Measurements from ENCODE around the gene NFIA. TPM values are rescaled to one million over a fixed set of nuclear protein-coding genes. Genes with fewer than 3 reads are reported as not detected.

Gene NFIA
- total and polyA plus RNA-seq, 2 donors (not counting 1 experiment from before 2014, with no cell fraction given) = 0.28 to 0.54 TPM

- Mint-ChIP-seq H3K4me3 (no peak overlapping the region), H3K9me3 (ENCODE audit: insufficient read depth) (no peaks in the 10 kb centered on the region), H3K27ac (no peak overlapping the region), H3K27me3 (peaks cover 7% of the 10 kb centered on the region), H3K4me1 (no peaks in the 10 kb centered on the region)
- no peaks in the 10 kb centered on the region for H3K27me3 ChIP-seq (replicated peaks in 1 of 4; ENCODE audit: control extremely low read depth in 1 of 4, control insufficient read depth in 3 of 4, insufficient read depth in 4 of 4, low read length in 3 of 4)
- H2AFZ ChIP-seq (ENCODE audit: insufficient read depth, low read depth, low read length, poor library complexity, severe bottlenecking) = no peak overlapping the region
- no peaks in the 10 kb centered on the region for H3K36me3 ChIP-seq (replicated peaks in 1 of 2; ENCODE audit: control extremely low read depth in 1 of 2, control insufficient read depth in 1 of 2, extremely low read depth in 1 of 2, insufficient read depth in 2 of 2, low read length in 1 of 2)
- ChIA-PET POLR2A (no interaction called here), CTCF (no interaction called here)
- ATAC-seq (ENCODE audit: low read depth) (no peak), DNase-seq (no peak)
- H3K4me2 ChIP-seq (replicated peaks; ENCODE audit: low read depth, low read length, poor library complexity, severe bottlenecking) = no peak overlapping the region
- no peak overlapping the region for H3K27ac ChIP-seq (ENCODE audit: low read length in 2 of 2)
- H3K79me2 ChIP-seq (ENCODE audit: control insufficient read depth, insufficient read depth, low read length) = no peaks in the 10 kb centered on the region
- 100% methylated on average over 3 of the region's 6 CpGs for WGBS (ENCODE audit: insufficient coverage)
- no peaks in the 10 kb centered on the region for H3K9me3 ChIP-seq (ENCODE audit: control extremely low read depth in 1 of 3, control insufficient read depth in 2 of 3, insufficient read depth in 1 of 3, low read length in 2 of 3)
- TF ChIP-seq CTCF (IDR thresholded peaks at IDR 0.05) (no peak), EZH2 (IDR thresholded peaks at IDR 0.05; ENCODE audit: borderline replicate concordance, insufficient read depth, low read depth, low read length, poor library complexity, severe bottlenecking) (no peak)
- no peak overlapping the region for H3K4me3 ChIP-seq (ENCODE audit: control extremely low read depth in 1 of 5, extremely low read depth in 1 of 5, insufficient read depth in 1 of 5, low read depth in 2 of 5, low read length in 4 of 5)
- intact Hi-C loops (cut with micrococcal nuclease) = no loop called here
- H3K9ac ChIP-seq (ENCODE audit: low read length) = no peak overlapping the region
- no peaks in the 10 kb centered on the region for H4K20me1 ChIP-seq (ENCODE audit: control insufficient read depth, insufficient read depth, low read length, poor library complexity, severe bottlenecking)
- H3K4me1 ChIP-seq (ENCODE audit: control insufficient read depth in 2 of 2, insufficient read depth in 2 of 2, low read length in 2 of 2) = no peaks in the 10 kb centered on the region
Observed at GRCh38 chr1:61341426-61341825, 259.1 kb downstream of the NFIA start.

- TF ChIP-seq EZH2 (IDR thresholded peaks at IDR 0.05; ENCODE audit: borderline replicate concordance, insufficient read depth, low read depth, low read length, poor library complexity, severe bottlenecking) (no peak), CTCF (IDR thresholded peaks at IDR 0.05) (no peak)
- DNase-seq (no peak), ATAC-seq (ENCODE audit: low read depth) (no peak)
- H3K4me1 ChIP-seq (ENCODE audit: control insufficient read depth in 2 of 2, insufficient read depth in 2 of 2, low read length in 2 of 2) = no peaks in the 10 kb centered on the region
- H3K27me3 ChIP-seq (replicated peaks in 1 of 4; ENCODE audit: control extremely low read depth in 1 of 4, control insufficient read depth in 3 of 4, insufficient read depth in 4 of 4, low read length in 3 of 4) = no peaks in the 10 kb centered on the region
- no peaks in the 10 kb centered on the region for H3K36me3 ChIP-seq (replicated peaks in 1 of 2; ENCODE audit: control extremely low read depth in 1 of 2, control insufficient read depth in 1 of 2, extremely low read depth in 1 of 2, insufficient read depth in 2 of 2, low read length in 1 of 2)
- H3K27ac ChIP-seq (ENCODE audit: low read length in 2 of 2) = no peak overlapping the region
- H3K79me2 ChIP-seq (ENCODE audit: control insufficient read depth, insufficient read depth, low read length) = no peaks in the 10 kb centered on the region
- no peak overlapping the region for H3K9ac ChIP-seq (ENCODE audit: low read length)
- intact Hi-C loops (cut with micrococcal nuclease) = no loop called here
- Mint-ChIP-seq H3K4me1 (no peaks in the 10 kb centered on the region), H3K27me3 (no peaks in the 10 kb centered on the region), H3K9me3 (ENCODE audit: insufficient read depth) (no peaks in the 10 kb centered on the region), H3K4me3 (no peak overlapping the region), H3K27ac (no peak overlapping the region)
- H3K4me3 ChIP-seq (ENCODE audit: control extremely low read depth in 1 of 5, extremely low read depth in 1 of 5, insufficient read depth in 1 of 5, low read depth in 2 of 5, low read length in 4 of 5) = no peak overlapping the region
- no peak overlapping the region for H3K4me2 ChIP-seq (replicated peaks; ENCODE audit: low read depth, low read length, poor library complexity, severe bottlenecking)
- H3K9me3 ChIP-seq (ENCODE audit: control extremely low read depth in 1 of 3, control insufficient read depth in 2 of 3, insufficient read depth in 1 of 3, low read length in 2 of 3) = no peaks in the 10 kb centered on the region
- ChIA-PET CTCF (interaction anchor here (1.2 kb wide), 1 partner anchor 10 kb away, joined by 3 read pairs; no protein-coding TSS in a partner anchor), POLR2A (no interaction called here)
- no peak overlapping the region for H2AFZ ChIP-seq (ENCODE audit: insufficient read depth, low read depth, low read length, poor library complexity, severe bottlenecking)
- WGBS (ENCODE audit: insufficient coverage) = 60% methylated on average over 1 of the region's 6 CpGs
- no peaks in the 10 kb centered on the region for H4K20me1 ChIP-seq (ENCODE audit: control insufficient read depth, insufficient read depth, low read length, poor library complexity, severe bottlenecking)
Observed at GRCh38 chr1:61343734-61344420, 261.5 kb downstream of the NFIA start.

Measured in B cell (primary cell).